GM12874 (cell line): Measurements from ENCODE around the gene C14orf93.
A peak's percentile ranks its signal among the peaks of the same experiment; 100 is the strongest.

Experiments used
- TF ChIP-seq, protein P1 (sequence below): IDR thresholded peaks from 2 replicates; pipeline ENCODE4 v1.5.1; 2011; ENCODE audit warnings: low read depth, mild to moderate bottlenecking, control low read depth, low read length, moderate library complexity; ENCODE audit not compliant: insufficient read depth

Gene C14orf93

DNA sequence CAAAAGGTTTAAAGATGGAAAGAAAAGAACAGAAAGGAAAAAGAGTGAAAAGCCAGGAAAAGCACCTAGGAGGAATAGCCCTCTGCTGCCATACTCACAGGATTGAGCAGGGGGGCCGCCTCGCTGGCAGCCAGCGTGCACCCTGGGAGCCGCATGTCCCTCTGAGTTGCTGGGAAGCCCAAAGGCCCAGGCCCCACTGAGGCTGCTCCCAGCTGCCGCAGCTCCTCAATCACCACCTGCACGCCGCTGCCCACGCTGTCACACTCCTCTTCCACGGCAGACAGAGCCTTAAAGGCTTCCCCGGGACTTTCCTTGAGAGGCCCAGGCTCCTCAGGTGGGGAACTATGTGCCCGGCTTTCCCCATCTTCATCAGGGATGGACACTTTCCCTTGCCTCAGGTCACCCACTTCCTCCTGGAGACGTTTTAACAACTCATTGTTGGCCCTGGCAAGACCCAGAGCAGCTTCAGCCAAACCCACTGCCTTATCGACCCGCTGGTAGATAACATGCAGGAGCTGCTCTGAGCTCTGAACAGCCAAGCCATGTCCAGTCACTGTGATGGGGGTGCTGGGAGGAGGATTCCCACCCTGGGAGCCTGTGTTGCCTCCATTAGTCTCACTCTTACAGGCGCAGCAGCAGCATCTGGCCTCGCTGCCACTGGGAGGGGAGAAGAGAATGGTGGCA lies 11.5 kb downstream of the C14orf93 start:
- TF ChIP-seq, protein P1, sequence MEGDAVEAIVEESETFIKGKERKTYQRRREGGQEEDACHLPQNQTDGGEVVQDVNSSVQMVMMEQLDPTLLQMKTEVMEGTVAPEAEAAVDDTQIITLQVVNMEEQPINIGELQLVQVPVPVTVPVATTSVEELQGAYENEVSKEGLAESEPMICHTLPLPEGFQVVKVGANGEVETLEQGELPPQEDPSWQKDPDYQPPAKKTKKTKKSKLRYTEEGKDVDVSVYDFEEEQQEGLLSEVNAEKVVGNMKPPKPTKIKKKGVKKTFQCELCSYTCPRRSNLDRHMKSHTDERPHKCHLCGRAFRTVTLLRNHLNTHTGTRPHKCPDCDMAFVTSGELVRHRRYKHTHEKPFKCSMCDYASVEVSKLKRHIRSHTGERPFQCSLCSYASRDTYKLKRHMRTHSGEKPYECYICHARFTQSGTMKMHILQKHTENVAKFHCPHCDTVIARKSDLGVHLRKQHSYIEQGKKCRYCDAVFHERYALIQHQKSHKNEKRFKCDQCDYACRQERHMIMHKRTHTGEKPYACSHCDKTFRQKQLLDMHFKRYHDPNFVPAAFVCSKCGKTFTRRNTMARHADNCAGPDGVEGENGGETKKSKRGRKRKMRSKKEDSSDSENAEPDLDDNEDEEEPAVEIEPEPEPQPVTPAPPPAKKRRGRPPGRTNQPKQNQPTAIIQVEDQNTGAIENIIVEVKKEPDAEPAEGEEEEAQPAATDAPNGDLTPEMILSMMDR = no peak

DNA sequence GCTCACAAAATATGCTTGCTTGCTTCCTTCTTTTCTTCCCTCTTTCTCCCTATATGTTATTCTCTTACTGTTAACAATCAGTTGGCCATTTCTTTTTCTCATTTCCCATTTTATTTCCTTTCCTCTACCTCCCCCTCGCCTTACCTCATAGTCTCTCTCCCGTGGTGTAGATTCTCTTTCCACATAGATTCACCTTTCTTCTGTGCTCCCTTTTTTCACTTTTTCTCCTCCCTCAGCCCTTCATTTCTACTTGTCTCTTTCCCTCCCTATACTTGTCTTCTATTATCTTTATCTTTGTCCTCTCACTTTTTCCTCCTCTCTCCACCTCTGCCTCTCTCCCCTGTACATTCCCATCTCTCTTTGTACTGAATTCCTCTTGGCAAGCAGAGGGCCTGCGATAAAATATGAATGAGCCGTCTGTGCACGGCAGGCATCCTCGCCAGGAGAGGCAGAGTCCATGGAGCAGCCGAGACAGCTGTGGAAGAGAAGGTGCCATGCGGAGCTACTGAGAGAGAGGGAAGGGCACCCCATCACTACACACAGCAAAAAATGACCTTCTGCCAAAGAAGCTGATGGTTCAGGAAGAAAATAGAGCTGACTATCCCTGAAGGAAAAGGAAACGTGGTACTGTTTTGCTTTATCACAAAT lies 12.1 kb downstream of the C14orf93 start:
- TF ChIP-seq, protein P1 = no peak

DNA sequence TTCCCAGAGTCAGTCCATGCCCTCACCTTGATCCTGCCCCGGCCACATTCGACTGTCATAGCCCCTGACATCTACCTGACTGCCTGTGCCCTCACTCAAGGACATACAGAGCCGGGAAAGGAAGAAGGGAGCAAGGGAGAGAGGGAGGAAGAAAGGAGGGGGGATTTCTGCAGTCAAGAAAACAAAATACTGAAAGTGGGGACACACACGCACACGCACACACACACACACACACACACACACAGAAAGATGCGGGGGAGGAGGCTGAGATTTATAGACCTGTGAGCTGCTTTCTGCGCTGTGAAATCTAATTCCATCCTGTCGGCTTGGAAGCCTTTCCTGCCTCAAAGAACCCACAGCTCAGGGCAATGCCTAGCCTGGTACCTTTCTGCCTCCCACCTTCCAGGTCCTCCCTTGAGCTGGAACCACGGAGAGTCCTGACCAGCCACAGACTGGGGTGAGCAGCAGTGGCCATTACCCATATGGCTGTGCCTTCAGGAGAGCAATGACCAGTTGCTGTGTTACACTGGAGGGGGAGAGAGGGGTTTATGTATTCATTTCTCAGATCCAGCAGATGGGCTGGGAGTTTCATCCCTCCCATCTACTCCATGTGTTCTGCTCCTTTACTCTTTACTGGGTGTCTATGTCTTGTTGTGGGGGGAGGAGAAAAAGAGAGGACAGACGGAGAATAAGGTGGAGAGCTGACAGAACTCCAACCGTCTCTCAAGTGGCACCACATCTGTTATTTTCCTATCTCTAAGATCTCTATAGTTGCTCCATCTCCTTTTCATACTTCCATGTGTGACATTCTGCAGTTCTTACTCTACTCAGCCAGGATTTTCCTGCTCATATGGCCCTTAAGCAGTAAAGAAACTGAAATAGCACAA lies 12.9 kb downstream of the C14orf93 start:
- TF ChIP-seq, protein P1 = no peak

DNA sequence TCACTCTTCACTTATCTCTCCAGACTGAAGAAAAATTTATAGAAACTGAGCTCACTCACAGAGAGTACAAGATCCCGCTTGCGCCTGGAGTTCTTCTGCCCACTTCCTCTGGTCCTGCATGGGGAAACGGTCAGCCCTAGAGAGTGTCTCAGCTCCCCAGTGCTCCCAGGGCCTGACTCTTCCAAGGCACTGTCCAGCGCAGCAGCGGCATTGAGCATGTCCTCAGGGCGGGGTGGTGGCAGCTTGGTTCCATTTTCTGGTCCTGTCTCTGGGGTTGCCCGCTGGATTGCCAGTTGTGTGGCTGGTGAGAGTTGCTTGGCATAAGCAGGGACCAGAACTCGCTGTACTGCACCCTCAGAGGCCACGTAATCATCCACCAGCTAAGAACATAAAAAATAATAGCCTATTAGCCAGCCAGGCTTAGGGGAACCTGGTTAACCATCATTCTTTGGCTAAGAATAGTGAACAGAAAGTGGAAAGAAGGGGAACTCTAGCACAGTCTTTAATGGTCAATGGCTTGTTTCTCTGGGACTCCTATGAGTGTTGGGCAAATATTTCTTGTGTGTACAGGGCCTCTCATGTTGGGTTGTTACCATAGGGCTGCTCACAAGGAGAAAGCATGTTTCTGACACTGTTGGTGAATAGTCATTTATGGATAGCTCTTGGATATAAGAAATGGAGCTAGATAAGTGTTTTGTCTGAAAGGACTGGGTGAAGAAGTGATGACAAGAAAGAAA lies 13.9 kb downstream of the C14orf93 start:
- TF ChIP-seq, protein P1 = no peak

DNA sequence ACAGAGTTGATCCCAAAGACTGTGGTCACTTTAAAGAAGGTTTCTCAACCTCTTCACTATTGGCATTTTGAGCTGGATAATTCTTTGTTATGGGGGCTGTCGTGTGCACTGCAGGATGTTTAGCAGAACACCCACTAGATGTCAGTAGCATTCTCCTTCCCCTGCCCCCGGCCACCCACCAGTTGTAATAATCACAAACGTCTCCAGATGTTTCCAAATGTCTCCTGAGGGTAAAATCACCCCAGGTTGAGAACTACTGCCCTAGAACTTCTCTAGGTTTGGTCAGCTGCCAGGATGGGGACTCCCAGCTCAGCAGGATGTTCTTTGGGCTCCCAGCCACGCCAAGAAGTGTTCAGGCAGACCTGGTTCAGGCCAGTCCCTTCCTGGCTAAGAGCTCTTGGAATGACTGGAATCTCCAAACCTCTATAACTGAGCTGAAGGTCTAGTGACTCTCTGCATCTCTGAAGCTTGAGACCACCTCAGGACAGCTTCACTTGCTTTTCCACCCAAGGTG lies 15.1 kb downstream of the C14orf93 start:
- TF ChIP-seq, protein P1 = peak; percentile 64

DNA sequence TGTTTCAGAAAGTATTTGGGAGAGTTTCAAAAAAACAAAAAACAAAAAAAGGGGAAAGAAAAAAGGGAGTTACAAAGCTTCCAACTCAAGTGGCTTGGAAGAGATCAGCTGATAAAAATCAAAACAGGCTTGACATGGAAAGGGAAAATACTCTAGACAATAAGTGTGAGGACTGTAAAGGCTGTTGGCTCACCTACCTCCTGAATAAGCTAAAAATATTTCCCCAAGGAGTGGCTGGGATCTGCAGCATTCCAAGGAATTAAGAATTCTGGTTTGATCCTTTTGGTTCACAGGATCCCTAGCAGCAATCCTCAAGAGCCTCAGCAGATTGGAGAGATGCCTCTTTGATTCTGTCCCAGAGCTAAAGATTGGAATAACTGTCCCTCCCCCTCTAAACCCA lies 16.4 kb downstream of the C14orf93 start:
- TF ChIP-seq, protein P1 = no peak
